COLO829 (cell line): ENCODE results near the gene NGRN.
"Not testable (repeated sequence)": the region's sequence is repeated elsewhere in the genome, so short reads cannot be mapped to it uniquely, and the experiment has no call there.

Experiments
- DNase-seq: peaks from one replicate; pipeline ENCODE4 v3.0.0; 2012; ENCODE audit warnings: low spot score

NGRN gene

DNA sequence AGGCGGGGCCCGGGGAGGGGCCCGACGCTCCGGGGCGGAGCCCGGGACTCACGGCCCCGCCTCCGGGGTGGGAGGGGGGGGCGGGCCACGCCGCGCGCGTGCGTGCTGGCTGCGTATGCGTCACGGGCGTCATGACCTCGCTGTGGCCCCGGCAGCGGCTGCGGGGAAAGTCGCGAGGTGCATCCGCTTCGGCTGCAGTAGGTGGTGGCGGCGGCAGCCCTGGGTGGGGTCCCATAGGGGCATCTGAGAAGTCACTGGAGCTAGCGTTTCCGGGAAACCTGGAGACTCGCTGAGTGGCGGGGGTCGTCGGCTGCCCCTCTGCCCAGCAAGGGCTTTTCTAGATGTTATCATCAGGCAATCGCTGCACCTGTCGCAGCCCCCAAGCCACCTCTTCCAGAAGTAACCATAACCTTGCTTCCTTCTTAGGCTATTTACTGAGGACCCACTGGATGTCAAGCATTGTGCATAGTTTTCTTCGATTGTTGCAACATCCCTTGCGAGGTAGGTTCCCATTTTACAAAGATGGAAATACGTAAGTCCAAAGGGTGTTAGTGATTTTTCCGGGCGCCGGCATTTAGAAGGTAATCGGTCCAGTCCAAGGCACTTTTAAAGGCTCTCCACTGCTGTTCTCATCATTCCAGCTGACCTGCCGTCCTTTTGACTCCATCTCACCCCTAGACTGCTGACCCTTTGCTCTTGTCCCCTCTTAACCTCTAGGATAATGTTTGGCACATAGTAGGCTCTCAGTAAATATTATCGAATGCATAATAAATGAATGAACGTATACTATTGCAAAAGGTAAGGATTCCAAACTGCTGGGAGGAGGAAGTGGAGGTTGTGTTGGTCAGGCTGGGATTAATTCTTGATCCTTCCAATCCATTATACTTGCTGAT, 31.1 kb upstream of the NGRN start, which contains the start of gene GDPGP1:
Gene GDPGP1 (plus strand): TSS at position 114 of the 893 bp plus-strand sequence. CDS start 6,700 bp downstream, outside the sequence.
- peak; percentile 99 for DNase-seq

DNA sequence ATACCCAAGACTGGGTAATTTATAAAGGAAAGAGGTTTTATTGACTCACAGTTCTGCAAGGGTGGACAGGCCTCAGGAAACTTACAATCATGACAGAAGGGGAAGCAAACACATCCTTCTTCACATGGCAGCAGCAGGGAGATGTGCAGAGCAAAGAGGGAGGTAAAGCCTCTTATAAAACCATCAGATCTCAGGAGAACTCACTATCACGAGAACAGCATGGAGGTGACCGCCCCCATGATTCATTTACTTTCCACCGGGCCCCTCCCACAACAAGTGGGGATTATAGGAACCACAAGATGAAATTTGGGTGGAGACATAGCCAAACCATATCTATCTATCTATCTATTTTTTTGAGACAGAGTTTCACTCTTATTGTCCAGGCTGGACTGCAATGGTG, 26.1 kb upstream of the NGRN start:
- no peak for DNase-seq

DNA sequence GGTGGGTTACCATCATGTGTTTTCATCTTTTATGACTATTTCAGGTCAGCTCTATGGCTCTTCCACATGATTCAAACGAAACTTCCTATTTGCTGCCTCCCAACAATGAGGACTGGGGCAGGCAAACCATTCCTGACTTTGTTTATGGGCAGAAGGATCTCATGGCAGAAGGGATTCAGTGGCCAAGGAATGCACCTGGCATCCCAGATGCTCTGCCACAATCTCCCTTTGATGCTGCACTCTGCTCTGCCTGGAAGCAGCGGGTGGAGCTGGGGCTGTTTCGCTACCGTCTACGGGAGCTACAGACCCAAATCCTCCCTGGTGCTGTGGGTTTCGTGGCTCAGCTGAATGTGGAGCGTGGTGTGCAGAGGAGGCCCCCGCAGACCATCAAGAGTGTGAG, 24.6 kb upstream of the NGRN start:
- no peak for DNase-seq

DNA sequence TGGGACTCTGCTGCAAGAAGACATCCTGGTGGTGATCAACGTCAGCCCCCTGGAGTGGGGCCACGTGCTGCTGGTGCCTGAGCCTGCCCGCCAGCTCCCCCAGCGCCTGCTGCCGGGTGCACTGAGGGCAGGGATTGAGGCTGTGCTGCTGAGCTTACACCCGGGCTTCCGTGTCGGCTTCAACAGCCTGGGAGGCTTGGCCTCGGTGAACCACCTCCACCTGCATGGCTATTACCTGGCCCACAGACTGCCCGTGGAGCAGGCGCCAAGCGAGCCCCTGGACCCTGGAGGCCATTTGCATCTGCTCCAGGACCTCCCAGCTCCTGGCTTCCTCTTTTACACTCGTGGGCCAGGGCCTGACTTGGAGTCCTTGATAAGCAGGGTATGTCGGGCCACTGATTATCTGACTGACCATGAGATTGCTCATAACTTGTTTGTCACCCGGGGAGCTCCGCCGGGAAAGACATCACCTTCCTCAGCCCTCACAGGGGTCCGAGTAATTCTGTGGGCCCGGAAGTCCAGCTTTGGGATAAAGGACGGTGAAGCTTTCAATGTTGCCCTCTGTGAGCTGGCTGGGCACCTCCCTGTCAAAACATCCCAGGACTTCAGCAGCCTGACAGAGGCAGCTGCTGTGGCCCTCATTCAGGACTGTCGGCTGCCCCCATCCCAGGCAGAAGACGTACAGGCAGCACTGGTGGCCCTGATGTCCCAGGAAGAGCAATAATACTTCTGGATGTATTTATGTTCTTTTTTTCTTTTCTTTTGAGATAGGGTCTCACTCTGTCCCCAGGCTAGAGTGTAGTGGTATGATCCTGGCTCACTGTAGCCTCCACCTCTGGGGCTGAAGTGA, 23.9 kb upstream of the NGRN start:
- DNase-seq: no peak

DNA sequence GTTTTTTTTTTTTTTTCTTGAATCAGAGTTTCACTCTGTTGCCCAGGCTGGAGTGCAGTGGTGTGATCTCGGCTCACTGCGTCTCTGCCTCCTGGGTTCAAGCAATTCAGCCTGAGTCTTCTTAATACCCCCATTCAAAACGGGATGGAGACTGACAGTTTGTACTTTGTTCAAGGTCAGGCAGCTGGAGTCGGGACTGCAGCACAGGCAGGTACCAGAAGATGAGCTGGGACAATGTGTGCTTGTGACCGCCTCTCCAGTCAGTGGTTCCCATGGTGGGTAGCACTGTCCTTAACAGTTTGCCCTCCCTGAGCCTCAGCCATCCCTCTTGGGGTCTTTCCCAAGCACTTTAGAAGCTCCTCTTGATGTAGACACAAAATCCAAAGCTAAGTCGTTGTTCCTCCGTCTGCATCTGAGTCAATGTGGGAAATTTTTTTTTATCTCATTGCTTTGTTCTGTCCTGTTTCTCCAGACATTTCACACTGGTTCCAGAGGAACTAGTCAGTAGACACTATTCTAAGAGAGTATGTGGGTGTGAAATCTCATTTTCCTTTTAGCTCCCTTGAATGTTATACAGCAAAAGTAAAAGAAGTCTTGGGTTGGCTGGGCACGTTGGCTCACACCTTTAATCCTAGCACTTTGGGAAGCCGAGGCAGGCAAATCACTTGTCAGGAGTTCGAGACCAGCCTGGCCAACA, 21.4 kb upstream of the NGRN start:
- DNase-seq: no peak

DNA sequence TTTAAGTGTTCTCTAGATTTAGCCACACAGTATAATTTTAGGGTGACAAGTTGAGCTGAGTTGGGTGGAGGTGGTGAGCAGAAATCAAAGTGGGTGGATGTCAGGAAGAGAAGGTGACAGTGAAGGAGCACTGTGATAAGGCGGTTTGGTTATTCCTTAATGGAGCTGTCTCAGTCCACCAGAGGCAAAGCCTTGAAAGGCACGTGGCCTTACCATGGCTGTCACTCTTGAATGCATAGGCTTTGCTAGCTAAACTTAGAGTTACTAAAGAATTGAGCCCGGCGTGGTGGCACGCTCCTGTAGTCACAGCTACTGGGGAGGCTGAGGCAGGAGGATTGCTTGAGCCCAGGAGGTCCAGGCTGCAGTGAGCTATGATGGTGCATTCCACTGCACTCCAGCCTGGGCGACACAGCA, 16.7 kb upstream of the NGRN start:
- no peak for DNase-seq

DNA sequence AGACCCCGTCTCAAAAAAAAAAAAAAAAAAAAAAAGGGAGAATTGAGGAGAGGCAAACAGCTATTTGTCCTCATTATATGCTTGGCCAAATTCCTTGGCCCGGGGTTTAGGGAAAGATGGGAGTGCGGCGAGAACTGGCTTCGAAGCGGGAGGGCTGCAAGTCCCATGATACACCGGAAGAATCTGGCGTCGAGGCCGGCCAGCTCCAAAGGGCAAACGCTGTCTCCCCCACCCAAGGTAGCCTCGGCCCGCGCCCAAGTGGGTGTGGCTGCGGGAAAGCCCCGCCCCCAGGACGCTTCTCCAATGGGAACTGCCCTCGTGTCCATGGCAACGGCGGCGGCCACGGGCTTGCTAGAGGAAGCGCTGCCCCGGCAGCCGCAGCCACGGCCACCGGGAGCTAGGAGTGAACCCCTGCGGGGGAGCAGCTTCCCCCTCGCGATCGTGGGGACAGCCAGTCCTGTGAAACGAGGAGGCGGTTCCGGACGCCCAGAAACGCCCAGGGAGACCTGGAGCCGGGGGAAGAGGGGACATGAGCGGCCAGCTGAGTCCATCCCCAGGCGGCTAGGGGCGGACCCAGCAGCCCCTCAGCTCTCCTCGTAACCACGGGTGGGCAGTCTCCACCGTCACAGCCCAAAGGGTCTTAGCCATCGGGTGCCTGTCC, 16.1 kb upstream of the NGRN start, which contains the start of gene TTLL13:
Gene TTLL13 (plus strand): TSS at position 354 of the 661 bp plus-strand sequence. CDS start 1,075 bp downstream, outside the sequence.
- DNase-seq: peak; percentile 92

DNA sequence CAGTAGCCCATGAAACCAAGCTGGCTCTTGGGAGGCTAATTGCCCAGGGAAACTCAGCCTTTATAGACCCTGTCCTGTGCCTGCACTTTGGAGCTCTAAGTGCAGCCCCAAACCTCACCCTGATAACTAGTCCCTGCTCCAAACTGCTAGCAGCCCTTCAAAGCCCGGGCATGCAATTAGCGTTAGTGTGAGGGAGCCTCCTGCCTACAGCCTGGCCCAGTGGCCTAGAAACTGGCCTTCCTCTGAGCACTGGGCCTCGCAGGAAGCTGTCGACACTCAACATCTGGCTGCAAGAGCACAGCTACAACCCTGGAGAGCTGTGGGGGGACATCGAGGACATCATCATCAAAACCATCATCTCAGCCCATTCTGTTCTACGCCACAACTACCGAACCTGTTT, 7.7 kb upstream of the NGRN start:
- DNase-seq: no peak

DNA sequence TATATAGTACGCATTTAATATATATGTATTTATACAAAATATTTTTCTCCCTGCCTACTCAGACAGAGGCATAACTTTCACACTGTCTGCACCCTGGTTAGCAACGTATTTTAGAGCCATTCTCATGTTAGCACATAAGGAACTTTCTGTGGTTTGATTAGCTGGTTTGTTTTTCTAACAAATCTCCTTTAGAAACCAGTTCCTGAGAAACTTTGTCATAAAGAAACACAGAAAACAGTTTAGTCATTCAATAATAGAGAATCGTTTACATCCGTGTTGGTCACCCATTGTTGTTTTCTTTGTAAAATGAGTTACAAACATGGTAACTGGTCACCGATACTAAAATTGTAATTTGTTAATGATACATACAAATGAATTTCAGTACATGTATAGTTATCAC, 5.9 kb upstream of the NGRN start:
- no peak for DNase-seq

DNA sequence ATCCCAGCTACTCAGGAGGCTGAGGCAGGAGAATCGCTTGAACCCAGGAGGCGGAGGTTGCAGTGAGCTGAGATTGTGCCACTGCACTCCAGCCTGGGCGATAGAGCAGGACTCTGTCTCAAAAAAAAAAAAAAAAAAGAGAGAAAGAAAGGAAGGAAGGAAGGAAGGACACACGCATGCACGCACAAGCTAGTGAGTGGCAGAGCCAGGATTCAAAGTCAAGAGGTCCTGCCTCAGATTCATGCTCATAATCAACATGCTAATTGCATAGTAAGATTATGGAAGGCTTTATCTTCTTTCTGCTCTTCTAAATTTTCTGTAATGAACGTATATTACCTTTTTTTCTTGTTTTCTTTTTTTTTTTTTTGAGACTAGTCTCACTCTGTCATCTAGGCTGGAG, 4.7 kb upstream of the NGRN start:
- not testable (repeated sequence) for DNase-seq

DNA sequence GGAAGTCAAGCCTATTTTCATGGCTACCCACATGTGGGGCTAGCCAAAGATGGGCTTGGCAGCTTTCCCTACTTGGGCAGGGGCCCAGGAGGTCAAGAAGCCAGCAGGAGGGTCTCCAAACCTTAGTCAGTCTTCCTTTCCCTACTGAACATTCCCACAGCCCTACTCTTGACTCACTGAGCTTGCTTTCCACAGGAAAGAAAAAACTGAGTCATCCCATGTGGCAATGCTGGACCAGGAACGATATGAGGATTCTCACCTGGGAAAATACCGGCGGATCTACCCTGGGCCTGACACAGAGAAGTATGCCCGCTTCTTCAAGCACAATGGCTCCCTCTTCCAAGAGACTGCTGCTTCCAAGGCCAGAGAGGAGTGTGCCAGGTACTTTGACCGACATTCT, 3.7 kb upstream of the NGRN start:
- no peak for DNase-seq

DNA sequence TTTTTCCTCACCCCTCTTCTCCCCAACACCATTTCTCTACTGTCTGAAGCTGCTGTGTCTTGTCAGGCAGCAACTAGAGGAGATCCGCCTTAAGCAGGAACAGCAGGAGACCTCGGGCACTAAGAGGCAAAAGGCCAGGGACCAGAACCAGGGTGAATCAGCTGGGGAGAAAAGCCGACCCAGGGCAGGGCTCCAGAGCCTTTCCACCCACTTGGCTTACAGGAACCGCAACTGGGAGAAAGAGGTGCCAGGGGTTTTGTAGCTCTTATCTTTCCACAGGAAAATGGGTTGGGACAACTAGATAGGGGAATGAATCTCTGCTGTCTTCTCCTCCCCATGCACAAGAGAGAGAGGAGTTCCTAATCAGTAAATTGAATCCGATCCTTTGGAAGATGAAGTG, 3.0 kb upstream of the NGRN start:
- DNase-seq: no peak

DNA sequence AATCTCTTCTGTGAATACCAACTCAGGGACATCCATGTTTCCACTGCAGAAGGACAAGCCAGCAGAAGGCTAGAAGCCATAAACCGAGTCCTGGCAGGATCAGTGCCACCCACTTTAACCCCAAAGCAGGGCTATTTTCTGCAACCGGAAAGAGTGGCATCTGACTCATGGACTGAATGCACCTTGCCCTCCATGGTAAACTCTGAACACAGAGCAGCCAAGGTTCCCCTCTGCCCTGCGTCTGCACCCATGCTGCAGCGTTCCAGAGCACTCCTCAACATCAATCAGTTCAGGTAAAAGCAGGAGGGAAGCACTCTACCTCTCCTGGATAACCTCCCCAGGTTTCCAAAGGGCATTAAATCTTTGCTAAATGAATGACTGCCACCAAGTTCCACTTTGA, 801 bp upstream of the NGRN start:
- DNase-seq: no peak

DNA sequence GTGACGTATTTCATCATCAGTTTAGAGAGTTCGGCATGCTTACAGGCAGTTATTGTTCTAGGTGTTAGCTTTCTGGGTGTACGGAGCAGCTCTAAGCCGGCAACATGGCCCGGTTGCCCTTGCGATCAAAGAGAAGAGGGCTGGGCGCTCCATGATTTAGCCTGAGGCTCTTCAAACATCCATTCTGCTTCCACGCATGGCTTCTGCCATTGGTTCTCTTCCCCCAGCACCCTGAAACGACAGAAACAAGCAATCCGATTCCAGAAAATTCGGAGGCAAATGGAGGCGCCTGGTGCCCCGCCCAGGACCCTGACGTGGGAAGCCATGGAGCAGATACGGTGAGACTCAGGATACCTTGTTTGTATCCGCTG, 574 bp downstream of the NGRN start:
- peak; percentile 31 for DNase-seq

DNA sequence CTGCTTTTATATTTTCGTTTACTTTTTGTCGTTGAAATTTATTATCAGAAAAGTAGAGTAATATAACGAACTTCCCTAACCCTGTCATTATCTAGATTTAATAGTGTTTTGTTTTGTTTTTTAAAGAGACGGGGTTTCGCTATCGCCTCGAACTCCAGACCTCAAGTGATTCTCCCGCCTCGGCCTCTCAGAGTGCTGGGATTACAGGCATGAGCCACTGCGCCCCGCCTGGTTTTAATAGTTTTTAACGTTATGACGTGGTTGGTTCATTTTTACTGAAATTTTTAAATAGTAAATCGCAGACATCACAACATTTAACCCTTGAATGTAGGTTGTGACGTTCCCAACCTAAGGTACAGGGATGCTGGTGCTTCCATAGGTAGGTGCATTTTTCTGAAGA, 1.0 kb downstream of the NGRN start:
- DNase-seq: no peak

DNA sequence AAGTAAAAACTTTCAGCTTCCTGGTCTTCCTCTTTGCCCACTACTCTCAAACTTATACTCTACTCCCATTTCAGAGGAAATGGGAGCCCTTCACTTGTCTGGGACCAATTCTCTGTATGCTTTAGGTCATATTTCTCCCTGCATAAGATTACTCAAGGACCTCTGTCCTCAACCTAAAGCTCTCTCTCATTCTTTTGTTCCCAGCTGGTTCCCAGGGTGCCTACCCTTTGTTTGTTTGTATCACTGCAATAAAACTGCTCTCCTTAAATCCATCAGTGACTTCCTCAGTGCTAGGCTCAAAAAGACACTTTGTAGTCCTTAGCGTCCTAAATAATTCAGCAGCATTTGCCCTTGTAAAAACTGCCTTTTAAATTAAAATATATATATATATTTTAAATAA, 2.9 kb downstream of the NGRN start:
- no peak for DNase-seq

DNA sequence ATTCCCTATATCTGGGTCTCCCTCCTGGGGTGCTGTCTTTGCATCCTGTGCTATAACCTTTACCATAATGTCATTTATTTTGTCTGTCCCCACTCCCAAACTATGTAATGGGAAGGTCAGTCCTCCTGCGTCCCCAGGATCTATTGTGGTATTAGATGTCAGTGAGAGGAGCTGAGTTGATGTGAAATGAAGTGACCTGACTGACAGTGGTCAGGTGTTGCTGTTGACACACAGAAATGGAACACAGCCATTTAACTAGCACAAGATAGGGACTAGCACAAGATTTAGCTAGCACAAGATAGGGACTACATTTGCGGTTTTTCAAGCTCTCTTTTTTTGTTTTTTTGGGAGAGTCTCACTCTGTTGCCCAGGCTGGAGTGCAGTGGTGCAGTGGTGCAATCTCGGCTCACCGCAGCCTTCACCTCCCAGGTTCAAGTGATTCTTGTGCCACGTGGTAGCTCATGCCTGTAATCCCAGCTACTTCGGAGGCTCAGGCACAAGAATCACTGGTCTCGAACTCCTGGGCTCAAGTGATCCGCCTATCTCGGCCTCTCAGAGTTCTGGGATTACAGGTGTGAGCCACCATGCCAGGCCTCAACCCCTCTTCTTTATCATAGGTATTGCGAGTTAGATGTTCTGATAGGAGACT, 5.2 kb downstream of the NGRN start:
- DNase-seq: no peak

DNA sequence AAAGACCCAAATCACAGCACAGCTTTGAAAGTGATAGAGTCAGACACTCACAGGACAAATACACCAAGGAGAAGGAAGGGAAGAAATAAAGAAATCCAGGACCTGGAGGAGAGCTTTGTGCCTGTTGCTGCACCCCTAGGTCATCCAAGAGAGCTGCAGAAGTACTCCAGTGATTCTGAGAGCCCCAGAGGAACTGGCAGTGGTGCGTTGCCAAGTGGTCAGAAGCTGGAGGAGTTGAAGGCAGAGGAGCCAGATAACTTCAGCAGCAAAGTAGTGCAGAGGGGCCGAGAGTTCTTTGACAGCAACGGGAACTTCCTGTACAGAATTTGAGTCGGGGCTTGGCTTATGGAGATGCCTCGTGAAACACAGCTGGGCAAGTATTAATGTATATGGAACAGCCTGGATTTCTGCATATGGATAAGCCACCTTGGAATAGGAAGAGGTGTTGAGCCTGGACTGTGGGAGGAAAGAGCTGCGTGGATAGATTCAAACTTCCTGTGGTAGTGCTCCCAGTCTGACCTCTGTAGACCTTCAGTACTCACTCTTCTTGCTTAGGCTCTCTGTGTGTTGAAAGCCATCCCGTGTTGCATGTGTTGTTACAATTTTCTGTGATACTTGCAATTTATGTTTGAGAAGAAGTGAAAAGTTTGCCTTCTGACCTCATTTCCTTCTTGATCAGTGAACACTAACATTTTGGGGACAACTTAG, 6.1 kb downstream of the NGRN start:
- DNase-seq: no peak

DNA sequence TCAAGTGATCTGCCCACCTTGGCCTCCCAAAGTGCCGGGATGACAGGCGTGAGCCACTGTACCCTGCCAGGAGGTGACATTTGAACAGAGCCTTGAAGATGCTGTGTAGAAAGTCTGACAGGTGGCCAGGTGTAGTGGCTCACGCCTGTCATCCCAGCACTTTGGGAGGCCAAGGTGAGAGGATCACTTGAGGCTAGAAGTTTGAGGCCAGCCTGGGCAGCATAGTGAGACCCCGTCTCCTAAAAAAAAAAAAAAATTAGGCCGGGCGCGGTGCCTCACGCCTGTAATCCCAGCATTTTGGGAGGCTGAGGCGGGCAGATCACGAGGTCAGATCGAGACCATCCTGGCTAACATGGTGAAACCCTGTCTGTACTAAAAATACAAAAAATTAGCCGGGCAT, 13.0 kb downstream of the NGRN start:
- not testable (repeated sequence) for DNase-seq

DNA sequence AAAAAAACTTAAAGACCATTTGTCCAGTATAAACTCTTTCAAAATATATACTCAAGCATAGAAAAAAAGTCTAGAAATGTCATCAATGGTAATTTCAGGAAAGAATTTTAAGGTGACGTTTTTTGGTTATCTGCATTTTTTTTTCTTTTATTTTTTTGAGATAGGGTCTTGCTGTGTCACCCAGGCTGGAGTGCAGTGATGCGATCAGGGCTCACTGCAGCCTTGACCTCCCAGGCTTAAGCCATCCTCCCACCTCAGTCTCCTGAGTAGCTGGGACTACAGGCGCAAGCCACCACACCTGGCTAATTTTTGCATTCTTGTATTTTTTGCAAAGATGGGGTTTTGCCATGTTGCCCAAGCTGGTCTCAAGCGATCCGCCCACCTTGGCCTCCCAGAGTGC, 15.3 kb downstream of the NGRN start:
- not testable (repeated sequence) for DNase-seq

DNA sequence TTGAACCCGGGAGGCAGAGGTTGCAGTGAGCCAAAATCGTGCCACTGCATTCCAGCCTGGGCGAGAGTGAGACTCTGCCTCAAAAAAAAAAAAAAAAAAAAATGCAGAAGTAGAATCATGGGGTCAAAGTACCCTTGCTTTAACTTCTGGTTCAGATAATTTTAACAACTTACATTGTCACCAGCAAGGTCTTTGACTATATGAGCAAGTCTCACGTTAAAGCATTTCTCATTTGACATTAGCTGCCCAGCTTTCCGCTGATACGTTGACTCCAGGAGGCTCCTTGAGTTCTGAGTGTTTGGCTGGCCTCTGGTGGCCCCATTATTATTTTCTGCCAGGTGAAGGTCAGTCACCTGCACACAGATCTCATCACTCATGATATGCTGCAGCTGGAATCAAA, 16.2 kb downstream of the NGRN start:
- not testable (repeated sequence) for DNase-seq
